HL-60 (cell line): Measurements from ENCODE around the gene NOX5.

ENCODE experiments used
- CTCF ChIP-seq: IDR thresholded peaks from one replicate; pipeline ENCODE4 v1.5.1; 2011; ENCODE audit warnings: low read length, control low read depth, inconsistent platforms; ENCODE audit not compliant: insufficient read depth
- GABPA ChIP-seq: IDR thresholded peaks from 2 replicates; pipeline ENCODE4 v1.6.1; 2012; ENCODE audit warnings: low read depth
- POLR2AphosphoS5 ChIP-seq: IDR thresholded peaks from 2 replicates; pipeline ENCODE4 v1.6.1; 2012; ENCODE audit warnings: low read depth
- REST ChIP-seq: IDR thresholded peaks from 2 replicates; pipeline ENCODE4 v1.6.1; 2012; ENCODE audit warnings: low read depth; ENCODE audit not compliant: insufficient replicate concordance
- SPI1 ChIP-seq: IDR thresholded peaks from 2 replicates; pipeline ENCODE4 v1.6.1; 2012; ENCODE audit warnings: low read depth, mild to moderate bottlenecking, borderline replicate concordance

GRCh38 chr15:69059557-69059943 lies 45.1 kb downstream of the NOX5 start:
- no peak for TF ChIP-seq CTCF
- no peak for TF ChIP-seq REST
- no peak for TF ChIP-seq GABPA
- TF ChIP-seq POLR2AphosphoS5 = no peak
- no peak for TF ChIP-seq SPI1
